Measurements from ENCODE around the gene AKIRIN2.

The AKIRIN2 gene

DNA sequence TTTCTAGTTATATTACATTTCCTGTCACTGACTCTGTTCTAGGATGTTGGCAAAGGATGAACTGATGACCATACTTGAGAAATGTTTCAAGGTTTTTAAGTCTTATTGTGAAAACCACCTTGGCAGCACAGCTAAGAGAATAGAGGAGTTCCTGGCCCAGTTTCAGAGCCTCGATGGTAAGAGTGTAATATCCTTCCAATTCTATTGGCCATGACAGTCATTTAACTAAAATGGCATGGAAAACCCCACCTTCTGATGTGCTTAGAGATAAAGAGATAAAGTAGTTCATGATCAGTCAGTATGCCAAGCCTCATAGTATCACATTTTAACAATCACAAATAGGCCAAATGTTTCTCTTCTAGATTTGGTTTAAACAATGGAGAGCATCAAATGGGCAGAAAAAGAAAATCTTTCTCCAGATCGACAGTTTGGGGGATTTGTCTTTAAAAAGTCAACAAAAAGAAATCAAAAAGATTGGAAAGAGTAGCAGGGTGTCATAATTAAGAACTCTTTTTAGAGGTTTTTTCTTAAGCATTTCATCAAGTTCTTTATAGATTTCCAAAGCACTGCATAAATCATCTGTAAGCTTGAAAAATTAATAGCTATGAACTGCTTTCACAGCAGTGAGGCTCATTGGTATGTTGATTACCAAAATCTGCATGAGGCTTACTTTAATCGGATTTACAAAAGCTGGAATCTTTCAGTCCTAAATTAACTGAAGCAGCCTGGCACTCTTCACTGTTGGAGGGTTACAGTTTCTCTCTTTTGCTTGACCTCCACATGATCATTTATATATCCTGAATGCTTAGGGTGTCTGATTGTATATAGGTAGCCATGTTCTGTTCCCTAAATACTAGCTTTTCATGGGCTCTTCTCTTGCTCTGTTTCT, 48.7 kb downstream of the AKIRIN2 start:
- no peak for DNase-seq

DNA sequence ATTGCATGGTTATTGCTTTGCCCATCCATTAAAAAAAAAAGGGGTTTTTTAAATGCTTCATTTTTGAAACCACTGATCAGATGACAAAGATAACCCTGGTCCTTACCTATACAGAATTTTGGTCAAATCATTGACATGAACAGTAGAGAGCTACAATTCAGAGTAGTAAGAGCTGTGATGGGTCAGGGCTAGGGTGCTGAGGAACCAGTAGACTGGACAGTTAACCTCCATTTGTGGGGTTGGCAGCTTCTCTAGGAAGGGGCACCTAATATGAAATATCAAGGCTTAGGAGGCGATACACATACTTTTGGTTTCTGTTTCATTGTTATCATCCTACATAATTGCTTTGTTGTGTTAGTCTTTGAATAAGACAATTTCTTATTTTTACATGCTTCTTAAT, 57.0 kb downstream of the AKIRIN2 start:
- no peak for DNase-seq

DNA sequence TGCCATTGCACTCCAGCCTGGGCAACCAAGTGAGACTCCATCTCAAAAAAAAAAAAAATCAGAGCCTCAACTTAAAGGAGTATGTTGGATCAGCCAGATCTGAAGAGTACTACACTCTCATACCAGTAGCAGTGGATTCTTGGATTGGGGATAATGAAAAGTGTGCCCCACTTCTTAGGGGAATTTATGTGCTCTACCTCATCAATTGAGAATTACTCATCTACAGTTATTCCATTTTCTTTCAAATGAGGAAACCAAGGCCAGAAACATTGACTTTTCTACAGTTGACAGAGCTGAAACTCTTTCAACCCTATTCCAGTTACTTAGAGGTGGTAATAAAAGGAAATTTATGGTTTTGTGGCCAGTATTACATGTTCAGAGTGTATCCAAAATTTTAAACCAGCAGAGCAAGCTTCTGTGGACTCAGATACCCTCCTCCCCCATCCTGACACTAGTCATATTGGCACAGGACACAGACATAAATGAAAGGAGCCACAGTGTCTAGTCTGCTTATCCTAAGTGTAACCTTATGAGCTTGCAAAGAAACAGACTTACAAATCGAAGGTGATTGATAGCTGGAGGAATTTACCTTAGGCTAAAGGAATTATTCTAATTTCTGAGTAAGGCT, 60.9 kb downstream of the AKIRIN2 start:
- no peak for DNase-seq

DNA sequence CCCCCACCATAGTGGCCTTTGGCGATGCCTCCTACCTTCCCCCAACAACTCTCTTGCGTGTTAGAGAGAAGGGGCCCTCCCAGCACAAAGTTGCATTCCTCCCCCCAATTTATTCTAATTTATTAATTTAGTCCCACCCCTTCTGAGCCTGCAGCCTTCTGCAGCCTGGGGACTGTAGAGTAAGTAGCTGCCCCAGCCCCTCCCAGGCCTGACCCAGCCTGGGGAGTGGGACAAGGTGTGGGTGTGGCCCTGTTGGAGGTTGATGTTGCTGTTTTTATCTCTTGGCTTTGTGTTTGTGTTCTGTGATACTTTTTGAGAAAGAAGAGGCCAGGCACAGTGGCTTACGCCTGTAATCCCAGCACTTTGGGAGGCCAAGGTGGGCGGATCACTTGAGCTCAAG, 62.7 kb downstream of the AKIRIN2 start:
- no peak for DNase-seq

DNA sequence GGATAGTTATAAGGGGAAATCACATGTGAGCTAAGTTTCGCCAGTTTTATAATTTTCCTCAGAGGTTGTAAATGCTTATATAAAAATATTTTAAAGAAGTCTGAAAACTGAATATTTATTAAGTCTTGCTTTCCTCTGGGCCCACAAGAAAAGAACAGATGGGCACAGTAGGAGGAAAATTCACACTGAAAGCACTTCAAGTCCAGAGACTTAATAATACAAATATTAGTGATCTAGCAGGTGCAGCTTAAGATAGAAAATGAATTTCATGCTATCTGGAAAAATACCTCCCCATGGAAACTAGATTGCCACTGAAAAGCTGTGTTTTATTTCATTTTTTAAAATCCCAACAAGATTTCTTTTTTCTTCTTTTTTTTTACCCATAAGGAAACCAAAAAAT, 64.9 kb downstream of the AKIRIN2 start:
- DNase-seq, result no peak

DNA sequence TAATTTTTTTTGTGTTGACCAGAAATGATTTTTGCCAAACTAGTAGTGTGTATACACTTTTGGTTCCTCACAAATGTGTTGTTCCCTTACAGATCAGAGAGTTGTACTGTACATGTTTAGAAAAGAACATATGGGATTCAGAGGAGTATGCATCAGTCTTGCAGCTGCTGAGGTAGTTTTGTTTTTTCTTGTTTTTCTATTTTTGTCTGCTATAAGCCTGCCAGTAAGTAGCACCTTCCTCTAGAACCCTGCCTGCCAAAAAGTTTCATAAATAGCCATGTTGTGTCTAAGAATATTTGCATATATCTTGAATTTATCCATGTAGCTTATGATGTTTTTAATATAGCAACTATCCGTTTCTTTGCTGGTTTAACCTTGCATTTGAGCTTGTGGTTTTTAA, 65.7 kb downstream of the AKIRIN2 start:
- DNase-seq, result no peak

DNA sequence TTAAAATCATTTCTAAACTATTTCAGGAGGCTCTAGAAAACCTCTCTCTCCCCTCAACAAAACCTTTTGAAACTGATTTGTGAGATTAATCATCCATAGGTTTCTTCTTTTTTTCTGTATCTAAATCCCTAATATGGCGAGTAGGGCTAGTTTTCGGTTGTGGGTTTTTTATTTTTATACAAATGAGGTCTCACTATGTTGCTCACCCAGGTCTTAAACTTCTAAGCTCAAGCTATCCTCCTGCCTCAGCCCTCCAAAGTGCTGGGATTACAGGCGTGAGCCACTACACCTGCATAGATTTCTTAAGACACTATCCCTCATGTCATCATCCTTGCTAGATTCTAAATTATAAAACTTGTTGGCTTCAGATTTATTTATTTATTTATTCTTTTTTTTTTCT, 68.2 kb downstream of the AKIRIN2 start:
- no peak for DNase-seq

DNA sequence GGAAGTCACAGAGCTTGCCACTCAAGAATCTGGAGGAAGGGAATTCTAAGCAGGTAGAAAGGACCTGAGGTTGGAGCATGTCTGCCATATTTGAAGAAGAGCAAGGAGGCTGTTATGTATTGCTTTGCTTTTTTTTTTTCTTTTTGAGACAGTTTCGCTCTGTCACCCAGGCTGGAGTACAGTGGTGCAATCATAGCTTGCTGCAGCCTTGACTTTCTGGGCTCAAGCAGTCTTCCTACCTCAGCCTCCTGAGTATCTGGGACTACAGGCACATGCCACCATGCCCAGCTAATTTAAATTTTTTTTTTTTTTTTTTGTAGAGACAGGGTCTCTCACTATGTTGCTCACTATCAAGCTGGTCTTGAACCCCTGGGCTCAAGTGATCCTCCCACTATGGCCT, 71.3 kb downstream of the AKIRIN2 start:
- DNase-seq, result no peak

DNA sequence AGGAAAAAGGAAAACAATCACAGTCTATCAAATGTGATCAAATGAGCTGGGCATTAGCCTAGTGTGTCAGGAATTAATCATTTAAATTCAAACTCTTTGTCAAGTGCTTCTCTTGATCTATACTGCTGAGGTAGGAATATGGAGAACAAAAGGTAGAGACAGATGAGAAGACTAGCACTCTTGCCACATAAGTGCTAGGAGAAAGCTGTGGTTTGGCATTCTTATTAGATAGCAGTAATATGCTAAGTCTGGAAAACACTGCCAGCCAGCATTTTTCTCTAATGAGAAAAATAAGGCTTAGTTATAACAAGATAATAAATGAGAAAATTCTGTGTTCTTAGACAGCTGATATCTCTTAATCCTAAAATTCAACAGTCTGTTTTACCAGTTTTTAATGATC, 73.2 kb downstream of the AKIRIN2 start:
- no peak for DNase-seq

DNA sequence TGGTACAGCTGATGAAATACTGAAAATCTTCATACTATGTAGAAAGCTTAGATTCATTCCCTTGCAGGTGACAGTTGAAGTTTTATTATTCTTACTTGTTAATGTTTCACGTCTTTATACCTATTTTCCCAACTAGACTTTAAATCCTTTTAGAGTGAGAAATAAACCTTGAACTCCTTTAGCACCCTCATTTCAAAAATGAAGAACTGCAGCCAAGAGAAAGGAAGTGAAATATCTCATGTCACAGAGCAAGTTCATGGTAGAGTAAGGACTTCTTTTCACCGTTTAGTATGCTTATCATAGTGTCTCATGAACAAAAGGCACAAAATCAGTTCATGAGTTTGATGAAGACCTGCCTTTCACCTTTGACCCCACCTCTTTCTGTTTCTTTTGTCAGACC, 73.6 kb downstream of the AKIRIN2 start:
- DNase-seq, result no peak
